IMR-90 (cell line): ENCODE results near the gene ASF1B. TPM values are rescaled to one million over a fixed set of nuclear protein-coding genes. Genes with fewer than 3 reads are reported as not detected.

Source experiments
- ATAC-seq: fragments of 200-7000 bp; cut with Tn5 transposase; 2 replicates; pipeline ENCODE4 v1.9.1; 2020; ENCODE audit warnings: low read depth, mild to moderate bottlenecking, moderate library complexity
- BruUV-seq: library from RNA; stranded (reverse); fragments of 400-500 nt; replicated peaks from 2 replicates; lab custom pipeline; 2021; lab: Mats Ljungman, UMichigan
- CTCF ChIA-PET: fragments of 300-600 bp; formaldehyde crosslinking; extraction: SDS; loops from one replicate; lab custom pipeline; 2021; ENCODE audit warnings: antibody characterized with exemption; lab: Yijun Ruan, JAX
- POLR2A ChIA-PET: fragments of 300-600 bp; sonication (Branson Sonifier 250); formaldehyde crosslinking; loops from one replicate; lab custom pipeline; 2022; ENCODE audit warnings: antibody characterized with exemption; ENCODE audit not compliant: unreplicated experiment; lab: Charles Lee
- DNase-seq: peaks from one replicate; pipeline ENCODE4 v3.0.0; 2013
- H2AFZ ChIP-seq: replicated peaks from 2 replicates; pipeline ENCODE3; 2013; ENCODE audit warnings: low read length, mild to moderate bottlenecking; ENCODE audit not compliant: poor library complexity
- H2AK5ac ChIP-seq: 2 replicates; pipeline ENCODE4 v1.6.1; 2013; ENCODE audit warnings: low read depth, low read length, inconsistent platforms
- H2AK9ac ChIP-seq: replicated peaks from 2 replicates; pipeline ENCODE3; 2013; ENCODE audit warnings: mild to moderate bottlenecking, low read depth, low read length, moderate library complexity; ENCODE audit not compliant: poor library complexity
- H2BK120ac ChIP-seq: 2 replicates; pipeline ENCODE4 v1.6.1; 2013; ENCODE audit warnings: low read depth, low read length, inconsistent platforms
- H2BK15ac ChIP-seq: 3 replicates; pipeline ENCODE4 v1.6.1; 2013; ENCODE audit warnings: low read depth, low read length, inconsistent platforms
- H2BK20ac ChIP-seq: 2 replicates; pipeline ENCODE4 v1.6.1; 2013; ENCODE audit warnings: low read depth, mild to moderate bottlenecking, inconsistent platforms, low read length, moderate library complexity
- H2BK5ac ChIP-seq: 2 replicates; pipeline ENCODE4 v1.6.1; 2013; ENCODE audit warnings: mild to moderate bottlenecking, low read depth, low read length, inconsistent platforms; ENCODE audit not compliant: poor library complexity, severe bottlenecking
- H3K14ac ChIP-seq: replicated peaks from 2 replicates; pipeline ENCODE4 v1.6.1; 2013; ENCODE audit warnings: low read depth, low read length, inconsistent platforms
- H3K18ac ChIP-seq: 2 replicates; pipeline ENCODE4 v1.6.1; 2013; ENCODE audit warnings: low read depth, low read length, control low read depth
- H3K23ac ChIP-seq: 2 replicates; pipeline ENCODE4 v1.6.1; 2013; ENCODE audit warnings: low read depth, low read length, inconsistent platforms
- H3K27ac ChIP-seq: 2 replicates; pipeline ENCODE4 v1.5.1; 2013; ENCODE audit warnings: mild to moderate bottlenecking, control low read depth, low read length; ENCODE audit not compliant: insufficient read depth
- H3K27me3 ChIP-seq: 2 replicates; pipeline ENCODE4 v1.6.1; 2013; ENCODE audit warnings: low read length; ENCODE audit not compliant: control insufficient read depth, insufficient read depth
- H3K36me3 ChIP-seq: 2 replicates; pipeline ENCODE4 v1.6.1; 2013; ENCODE audit warnings: low read length, mixed read lengths; ENCODE audit not compliant: control insufficient read depth, insufficient read depth
- H3K4ac ChIP-seq: 2 replicates; pipeline ENCODE4 v1.6.1; 2013; ENCODE audit warnings: low read depth, low read length, inconsistent platforms
- H3K4me1 ChIP-seq: 2 replicates; pipeline ENCODE4 v1.6.1; 2013; ENCODE audit warnings: low read length, mixed read lengths; ENCODE audit not compliant: control insufficient read depth, insufficient read depth
- H3K4me2 ChIP-seq: 2 replicates; pipeline ENCODE4 v1.6.1; 2013; ENCODE audit warnings: low read depth, mild to moderate bottlenecking, control low read depth, low read length, moderate library complexity
- H3K4me3 ChIP-seq: 2 replicates; pipeline ENCODE4 v1.5.1; 2013; ENCODE audit warnings: low read depth, mild to moderate bottlenecking, control low read depth, low read length, moderate library complexity; ENCODE audit not compliant: insufficient read depth
- H3K56ac ChIP-seq: 2 replicates; pipeline ENCODE4 v1.6.1; 2013; ENCODE audit warnings: low read length, inconsistent platforms; ENCODE audit not compliant: insufficient read depth; ENCODE audit errors: extremely low read depth
- H3K79me1 ChIP-seq, 2 experiments: 2 replicates each; pipeline ENCODE4 v1.6.1; 2013; ENCODE audit warnings: low read length in 2 of 2, inconsistent platforms in 1 of 2, low read depth in 1 of 2
- H3K9ac ChIP-seq: 2 replicates; pipeline ENCODE4 v1.6.1; 2013; ENCODE audit warnings: low read depth, low read length, control low read depth
- H3K9me1 ChIP-seq: 2 replicates; pipeline ENCODE4 v1.6.1; 2013; ENCODE audit warnings: low read length, inconsistent platforms; ENCODE audit not compliant: insufficient read depth
- H3K9me3 ChIP-seq: 2 replicates; pipeline ENCODE4 v1.6.1; 2013; ENCODE audit warnings: low read length; ENCODE audit not compliant: control insufficient read depth, insufficient read depth
- H4K20me1 ChIP-seq: 2 replicates; pipeline ENCODE4 v1.6.1; 2013; ENCODE audit warnings: low read length, inconsistent platforms; ENCODE audit not compliant: insufficient read depth
- H4K5ac ChIP-seq: 2 replicates; pipeline ENCODE4 v1.6.1; 2013; ENCODE audit warnings: mild to moderate bottlenecking, low read depth, low read length, control low read depth
- H4K8ac ChIP-seq, 2 experiments: 2 replicates each; pipeline ENCODE4 v1.6.1; 2013; ENCODE audit warnings: low read depth in 2 of 2, low read length in 2 of 2, control low read depth in 1 of 2, inconsistent platforms in 1 of 2
- H4K91ac ChIP-seq: 2 replicates; pipeline ENCODE4 v1.6.1; 2013; ENCODE audit warnings: low read depth, low read length, inconsistent platforms; ENCODE audit not compliant: insufficient read depth
- RFX5 ChIP-seq: IDR thresholded peaks from 2 replicates; pipeline ENCODE4 v1.8.0; 2012; ENCODE audit warnings: low read depth, mild to moderate bottlenecking, low read length, moderate library complexity
- WGBS, 2 experiments: methylation state at CpG; one replicate each; pipeline versions ENCODE4 v1.1.5 to v1.1.7; 2013; ENCODE audit warnings: missing lambda C conversion rate in 2 of 2; ENCODE audit not compliant: insufficient read length in 1 of 2; ENCODE audit errors: extremely low coverage in 2 of 2; 5-methylcytosine and 5-hydroxymethylcytosine counted together
- dilution Hi-C: fragments of 300-500 bp; cut with HindIII; formaldehyde crosslinking; loops from one replicate; pipeline ENCODE4 v1.14.3; 2018; ENCODE audit warnings: low sequenced_read_pairs; ENCODE audit not compliant: unreplicated experiment
- in situ Hi-C: fragments of 300-500 bp; cut with MboI; formaldehyde crosslinking; loops from 3 replicates; pipeline ENCODE4 v1.14.3; 2019; ENCODE audit warnings: low sequenced_read_pairs, inconsistent platforms, mixed read lengths
- intact Hi-C: fragments of 100-400 bp; cut with micrococcal nuclease; formaldehyde crosslinking; loops from 2 replicates; pipeline ENCODE4 v1.10.0; 2022
- polyA plus RNA-seq, 3 experiments: library from polyadenylated mRNA; depleted of rRNA; stranded (reverse); fragments of >200 nt; gene quantifications; 2 replicates each; pipeline ENCODE4 v1.2.3, GENCODE V29; 2012; ENCODE audit warnings: low replicate concordance in 1 of 3
- total RNA-seq: library from RNA; depleted of rRNA; stranded (reverse); fragments of >200 nt; gene quantifications from 2 replicates; pipeline ENCODE4 v1.2.3, GENCODE V29; 2012

Gene ASF1B
- total and polyA plus RNA-seq, 2 of the 4 experiments (the other 2 are of a cell fraction) = 10.4 to 12.1 TPM

DNA sequence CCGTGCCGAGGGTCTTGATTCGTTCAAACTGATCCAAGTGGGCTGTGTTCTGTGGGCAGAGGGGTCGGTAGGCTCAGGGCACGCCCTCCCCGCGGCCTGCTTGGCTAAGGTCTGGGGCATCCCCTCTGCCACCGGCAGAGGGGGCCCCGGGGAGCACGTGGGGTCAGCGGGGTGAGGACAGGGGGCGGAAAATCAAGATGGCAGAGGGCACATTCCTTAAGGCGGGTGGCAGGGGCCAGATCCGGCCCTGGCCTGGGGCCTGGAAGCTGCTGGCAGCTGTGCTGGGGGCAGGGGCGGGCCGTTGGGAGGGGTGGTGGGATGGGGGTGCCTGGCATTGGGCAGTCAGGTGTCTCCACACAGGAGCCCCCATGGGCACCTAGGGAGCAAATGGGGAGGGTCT lies 29.5 kb downstream of the ASF1B start:
- Histone ChIP-seq H2BK20ac (no peak overlapping the region), H2AFZ (no peak overlapping the region), H3K27me3 (no peaks in the 10 kb centered on the region), H3K4me1 (no peaks in the 10 kb centered on the region), H4K91ac (no peak overlapping the region), H3K4me2 (no peak overlapping the region), H2BK120ac (no peak overlapping the region), H4K5ac (no peak overlapping the region), H2BK15ac (no peak overlapping the region), H3K9ac (no peak overlapping the region), H3K79me1 (peaks cover 5 to 32% of the 10 kb centered on the region in 2 experiments; a peak in 2 of 4 replicates), H3K9me3 (no peaks in the 10 kb centered on the region), H4K8ac (no peak overlapping the region), H3K36me3 (peaks cover 25% of the 10 kb centered on the region), H3K4me3 (no peak overlapping the region), H3K18ac (no peak overlapping the region), H3K56ac (no peak overlapping the region), H2AK5ac (no peak overlapping the region), H2BK5ac (no peak overlapping the region), H2AK9ac (no peak overlapping the region), H4K20me1 (no peaks in the 10 kb centered on the region; the same call in 1 of the 2 replicates), H3K14ac (no peak overlapping the region), H3K4ac (no peak overlapping the region), H3K23ac (no peak overlapping the region), H3K27ac (no peak overlapping the region), H3K9me1 (no peaks in the 10 kb centered on the region)
- ATAC-seq (no peak), DNase-seq (no peak)
- intact Hi-C loops (no loop called here), dilution Hi-C loops (no loop called here), in situ Hi-C loops (no loop called here)
- ChIA-PET POLR2A (no interaction called here), CTCF (no interaction called here)
- TF ChIP-seq RFX5 = no peak
- WGBS, 2 experiments = 89% methylated on average over 3 of the region's 16 CpGs; no CpG with 5 or more reads in 1 of the 2 experiments
- BruUV-seq = no TSS peak
